ENCODE data around the gene GPR176. TPM values are rescaled to one million over a fixed set of nuclear protein-coding genes. Genes with fewer than 3 reads are reported as not detected.

Gene GPR176
- polyA plus RNA-seq, 3 donors from 2014 or later = 0.07 TPM; not detected in 2

- H3K4me3 Mint-ChIP-seq = no peak overlapping the region
- no peak overlapping the region for H3K27ac Mint-ChIP-seq
- H3K36me3 Mint-ChIP-seq = peaks cover 0 to 3% (median 0%) of the 10 kb centered on the region in 3 donors
- no peak for DNase-seq
- no peaks in the 10 kb centered on the region for H3K9me3 Mint-ChIP-seq
- H3K27me3 Mint-ChIP-seq (ENCODE audit: low read depth in 3 of 3) = peaks cover 0 to 12% (median 7%) of the 10 kb centered on the region in 3 donors
- peaks cover 8% of the 10 kb centered on the region in 2 donors for H3K4me1 Mint-ChIP-seq
Observed at GRCh38 chr15:39924437-39924836, 4.4 kb upstream of the GPR176 start.

GRCh38 chr15:39922462-39923092 is 2.5 kb upstream of the GPR176 start:
- no peak overlapping the region for H3K4me3 Mint-ChIP-seq
- H3K27ac Mint-ChIP-seq = no peak overlapping the region
- peaks cover 0 to 3% (median 0%) of the 10 kb centered on the region in 3 donors for H3K36me3 Mint-ChIP-seq

GRCh38 chr15:39921274-39921638 is 1.2 kb upstream of the GPR176 start:
- H3K27me3 Mint-ChIP-seq (ENCODE audit: low read depth in 3 of 3) = peaks cover 14 to 23% (median 18%) of the 10 kb centered on the region in 3 donors
- H3K4me1 Mint-ChIP-seq = peaks cover 13 to 15% of the 10 kb centered on the region in 2 donors
- no peaks in the 10 kb centered on the region for H3K9me3 Mint-ChIP-seq
- H3K27ac Mint-ChIP-seq = peak overlapping the region in 4 of 6 donors; percentile 19 to 85 (median 60)
- no peak for DNase-seq
- peaks cover 0 to 2% (median 0%) of the 10 kb centered on the region in 3 donors for H3K36me3 Mint-ChIP-seq
- H3K4me3 Mint-ChIP-seq = peak overlapping the region; percentile 84 to 90 (median 89)

More at GRCh38 chr15:39922462-39923092, 2.5 kb upstream of the GPR176 start:
- H3K4me1 Mint-ChIP-seq = peaks cover 13 to 15% of the 10 kb centered on the region in 2 donors
- no peaks in the 10 kb centered on the region for H3K9me3 Mint-ChIP-seq
- no peak for DNase-seq
- peaks cover 11 to 19% (median 18%) of the 10 kb centered on the region in 3 donors for H3K27me3 Mint-ChIP-seq (ENCODE audit: low read depth in 3 of 3)

GRCh38 chr15:39920510-39921273 is 626 bp upstream of the GPR176 start:
- Mint-ChIP-seq H3K27me3 (ENCODE audit: low read depth in 3 of 3) (peaks cover 16 to 23% (median 18%) of the 10 kb centered on the region in 3 donors), H3K4me1 (peaks cover 13 to 15% of the 10 kb centered on the region in 2 donors), H3K36me3 (no peaks in the 10 kb centered on the region), H3K9me3 (no peaks in the 10 kb centered on the region), H3K27ac (peak overlapping the region in 4 of 6 donors; percentile 10 to 85 (median 60)), H3K4me3 (peak overlapping the region; percentile 84 to 90 (median 89))
- peak; percentile 73 to 77 (median 74) for DNase-seq

- Mint-ChIP-seq H3K4me3 (peak overlapping the region; percentile 54 to 72 (median 68)), H3K4me1 (peaks cover 13 to 15% of the 10 kb centered on the region in 2 donors), H3K27me3 (ENCODE audit: low read depth in 3 of 3) (peaks cover 16 to 27% (median 18%) of the 10 kb centered on the region in 3 donors), H3K27ac (no peak overlapping the region), H3K9me3 (no peaks in the 10 kb centered on the region), H3K36me3 (no peaks in the 10 kb centered on the region)
- DNase-seq = no peak
Observed at GRCh38 chr15:39919411-39919747, 687 bp downstream of the GPR176 start.

GRCh38 chr15:39918688-39919385 is 1.2 kb downstream of the GPR176 start:
- H3K4me1 Mint-ChIP-seq = peaks cover 13 to 15% of the 10 kb centered on the region in 2 donors
- H3K27me3 Mint-ChIP-seq (ENCODE audit: low read depth in 3 of 3) = peaks cover 16 to 27% (median 18%) of the 10 kb centered on the region in 3 donors
- no peaks in the 10 kb centered on the region for H3K36me3 Mint-ChIP-seq
- no peaks in the 10 kb centered on the region for H3K9me3 Mint-ChIP-seq
- no peak overlapping the region for H3K27ac Mint-ChIP-seq
- no peak for DNase-seq
- H3K4me3 Mint-ChIP-seq = peak overlapping the region; percentile 52 to 72 (median 68)

GRCh38 chr15:39914977-39915376 is 5.1 kb downstream of the GPR176 start:
- no peaks in the 10 kb centered on the region for H3K36me3 Mint-ChIP-seq
- DNase-seq = no peak
- H3K4me1 Mint-ChIP-seq = peaks cover 6 to 9% of the 10 kb centered on the region in 2 donors
- H3K4me3 Mint-ChIP-seq = no peak overlapping the region
- H3K27ac Mint-ChIP-seq = no peak overlapping the region
- peaks cover 14 to 22% (median 19%) of the 10 kb centered on the region in 3 donors for H3K27me3 Mint-ChIP-seq (ENCODE audit: low read depth in 3 of 3)
- H3K9me3 Mint-ChIP-seq = no peaks in the 10 kb centered on the region

GRCh38 chr15:39909007-39909406 is 11.1 kb downstream of the GPR176 start:
- no peak overlapping the region for H3K27ac Mint-ChIP-seq
- DNase-seq = no peak
- no peaks in the 10 kb centered on the region for H3K9me3 Mint-ChIP-seq
- no peaks in the 10 kb centered on the region for H3K36me3 Mint-ChIP-seq
- no peak overlapping the region for H3K4me3 Mint-ChIP-seq
- H3K27me3 Mint-ChIP-seq (ENCODE audit: low read depth in 3 of 3) = peaks cover 2 to 16% (median 3%) of the 10 kb centered on the region in 3 donors
- no peaks in the 10 kb centered on the region for H3K4me1 Mint-ChIP-seq

GRCh38 chr15:39908186-39908585 is 11.9 kb downstream of the GPR176 start:
- Mint-ChIP-seq H3K27me3 (ENCODE audit: low read depth in 3 of 3) (peaks cover 2 to 16% (median 3%) of the 10 kb centered on the region in 3 donors), H3K4me1 (no peaks in the 10 kb centered on the region)
- DNase-seq = no peak

GRCh38 chr15:39907216-39907615 is 12.8 kb downstream of the GPR176 start:
- H3K4me1 Mint-ChIP-seq = no peaks in the 10 kb centered on the region
- no peaks in the 10 kb centered on the region for H3K36me3 Mint-ChIP-seq
- DNase-seq = no peak
- H3K4me3 Mint-ChIP-seq = no peak overlapping the region
- H3K27me3 Mint-ChIP-seq (ENCODE audit: low read depth in 3 of 3) = peaks cover 2 to 12% (median 5%) of the 10 kb centered on the region in 3 donors
- H3K9me3 Mint-ChIP-seq = no peaks in the 10 kb centered on the region
- no peak overlapping the region for H3K27ac Mint-ChIP-seq

More at GRCh38 chr15:39908186-39908585, 11.9 kb downstream of the GPR176 start:
- Mint-ChIP-seq H3K27ac (no peak overlapping the region), H3K36me3 (no peaks in the 10 kb centered on the region), H3K9me3 (no peaks in the 10 kb centered on the region), H3K4me3 (no peak overlapping the region)

- Mint-ChIP-seq H3K27me3 (ENCODE audit: low read depth in 3 of 3) (peaks cover 2 to 9% (median 6%) of the 10 kb centered on the region in 3 donors), H3K27ac (no peak overlapping the region), H3K9me3 (no peaks in the 10 kb centered on the region), H3K4me3 (no peak overlapping the region), H3K4me1 (no peaks in the 10 kb centered on the region), H3K36me3 (no peaks in the 10 kb centered on the region)
- no peak for DNase-seq
Observed at GRCh38 chr15:39904115-39904514, 16.0 kb downstream of the GPR176 start.

GRCh38 chr15:39898317-39898716 is 21.7 kb downstream of the GPR176 start:
- H3K9me3 Mint-ChIP-seq = no peaks in the 10 kb centered on the region

GRCh38 chr15:39896846-39897245 is 23.2 kb downstream of the GPR176 start:
- Mint-ChIP-seq H3K36me3 (peaks cover 0 to 5% (median 0%) of the 10 kb centered on the region in 3 donors), H3K27ac (no peak overlapping the region), H3K27me3 (ENCODE audit: low read depth in 3 of 3) (peaks cover 1 to 9% (median 6%) of the 10 kb centered on the region in 3 donors), H3K4me1 (no peaks in the 10 kb centered on the region), H3K9me3 (no peaks in the 10 kb centered on the region), H3K4me3 (no peak overlapping the region)
- DNase-seq = no peak

More at GRCh38 chr15:39898317-39898716, 21.7 kb downstream of the GPR176 start:
- H3K4me1 Mint-ChIP-seq = no peaks in the 10 kb centered on the region
- H3K4me3 Mint-ChIP-seq = no peak overlapping the region
- no peak overlapping the region for H3K27ac Mint-ChIP-seq
- peaks cover 0 to 5% (median 0%) of the 10 kb centered on the region in 3 donors for H3K36me3 Mint-ChIP-seq
- DNase-seq = no peak
- peaks cover 1 to 11% (median 6%) of the 10 kb centered on the region in 3 donors for H3K27me3 Mint-ChIP-seq (ENCODE audit: low read depth in 3 of 3)

Data from immature natural killer cell (primary cell).